Activated T-helper 1 cell treated with anti-CD3 and anti-CD28 coated beads, Interleukin-12 subunit alpha, Interleukin-12 subunit beta, Interleukin-2, Interleukin-4 antibody, amounts not matched to agents 30 ng/mL and 10 ng/mL and 1 ng/mL, durations not matched to agents 14 hours and 24 hours and 36 hours (primary cell): Measurements from ENCODE around the gene RAB1A. TPM values are rescaled to one million over a fixed set of nuclear protein-coding genes. Genes with fewer than 3 reads are reported as not detected.
A peak's percentile ranks its signal among the peaks of the same experiment; 100 is the strongest.
"Not testable (repeated sequence)": the region's sequence is repeated elsewhere in the genome, so short reads cannot be mapped to it uniquely, and the experiment has no call there.

ENCODE experiments used
- DNase-seq: peaks from one replicate; pipeline ENCODE4 v3.0.0; 2021; ENCODE audit warnings: low spot score
- H3K27ac Mint-ChIP-seq: one replicate; pipeline ENCODE4 v1.8.0; 2021; ENCODE audit warnings: mild to moderate bottlenecking, mixed read lengths
- H3K27me3 Mint-ChIP-seq: one replicate; pipeline ENCODE4 v1.8.0; 2022; ENCODE audit warnings: mild to moderate bottlenecking, moderate library complexity, mixed read lengths; ENCODE audit not compliant: insufficient read depth
- H3K36me3 Mint-ChIP-seq: one replicate; pipeline ENCODE4 v1.8.0; 2021; ENCODE audit warnings: low read depth, mixed read lengths
- H3K4me1 Mint-ChIP-seq: one replicate; pipeline ENCODE4 v1.8.0; 2021; ENCODE audit warnings: low read depth, mixed read lengths
- H3K4me3 Mint-ChIP-seq: one replicate; pipeline ENCODE4 v1.8.0; 2021; ENCODE audit warnings: mild to moderate bottlenecking, moderate library complexity, mixed read lengths
- H3K9me3 Mint-ChIP-seq: one replicate; pipeline ENCODE4 v1.8.0; 2021; ENCODE audit warnings: mixed read lengths
- intact Hi-C: fragments of 100-400 bp; cut with micrococcal nuclease; formaldehyde crosslinking; loops from one replicate; pipeline ENCODE4 v1.15.1; 2024
- total RNA-seq: library from RNA; stranded (reverse); gene quantifications from 2 replicates; pipeline ENCODE4 v1.2.3, GENCODE V29; 2022

RAB1A gene
- 73.4 and 81.6 TPM in 2 replicates for total RNA-seq

GRCh38 chr2:65129826-65130663, at the start of gene RAB1A:
TSS of gene RAB1A (minus strand) at chr2:65130106. CDS start at chr2:65129915, 191 bp downstream.
- Mint-ChIP-seq H3K27ac (peak within 1 kb of the TSS; percentile 99), H3K36me3 (peaks cover 5% of the 10 kb centered on the region)
- intact Hi-C loops: loop anchor here (1.0 to 10.0 kb wide), 11 partner anchors 66 to 1542 kb away; partner anchors contain the start of genes ACTR2, AFTPH, MDH1 and SLC1A4

GRCh38 chr2:65177751-65178442, 48.0 kb upstream of the RAB1A start:
- no peaks in the 10 kb centered on the region for H3K36me3 Mint-ChIP-seq
- H3K27me3 Mint-ChIP-seq: peaks cover 8% of the 10 kb centered on the region
- intact Hi-C loops: no loop called here
- DNase-seq: no peak
- no peaks in the 10 kb centered on the region for H3K9me3 Mint-ChIP-seq
- H3K4me1 Mint-ChIP-seq: no peaks in the 10 kb centered on the region
- H3K4me3 Mint-ChIP-seq: no peak overlapping the region
- no peak overlapping the region for H3K27ac Mint-ChIP-seq

More at GRCh38 chr2:65129826-65130663, at the start of gene RAB1A:
- peak; percentile 98 for DNase-seq
- Mint-ChIP-seq H3K4me1 (peaks cover 30% of the 10 kb centered on the region), H3K27me3 (peaks cover 16% of the 10 kb centered on the region), H3K4me3 (peak within 1 kb of the TSS; percentile 98), H3K9me3 (no peaks in the 10 kb centered on the region)

GRCh38 chr2:65175894-65176530, 46.1 kb upstream of the RAB1A start:
- no peak for DNase-seq
- Mint-ChIP-seq H3K27me3 (peaks cover 6% of the 10 kb centered on the region), H3K4me3 (no peak overlapping the region), H3K9me3 (no peaks in the 10 kb centered on the region), H3K27ac (no peak overlapping the region), H3K4me1 (no peaks in the 10 kb centered on the region), H3K36me3 (no peaks in the 10 kb centered on the region)
- intact Hi-C loops: no loop called here

DNA sequence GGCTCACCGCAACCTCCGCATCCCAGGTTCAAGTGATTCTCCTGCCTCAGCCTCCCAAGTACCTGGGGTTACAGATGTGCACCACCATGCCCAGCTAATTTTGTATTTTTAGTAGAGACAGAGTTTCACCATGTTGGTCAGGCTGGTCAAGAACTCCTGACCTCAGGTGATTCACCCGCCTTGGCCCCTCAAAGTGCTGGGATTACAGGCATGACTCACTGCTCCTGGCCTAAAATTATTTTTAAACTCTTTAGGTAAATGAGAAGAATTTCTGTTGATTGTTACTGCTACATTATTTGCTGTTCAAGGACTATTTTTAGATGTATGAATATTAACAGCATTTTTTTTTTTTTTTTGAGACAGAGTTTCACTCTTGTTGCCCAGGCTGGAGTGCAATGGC, 44.1 kb upstream of the RAB1A start:
- H3K4me1 Mint-ChIP-seq, DNase-seq, H3K27ac Mint-ChIP-seq, H3K36me3 Mint-ChIP-seq, H3K9me3 Mint-ChIP-seq, H3K27me3 Mint-ChIP-seq, intact Hi-C loops, H3K4me3 Mint-ChIP-seq: not testable (repeated sequence)

DNA sequence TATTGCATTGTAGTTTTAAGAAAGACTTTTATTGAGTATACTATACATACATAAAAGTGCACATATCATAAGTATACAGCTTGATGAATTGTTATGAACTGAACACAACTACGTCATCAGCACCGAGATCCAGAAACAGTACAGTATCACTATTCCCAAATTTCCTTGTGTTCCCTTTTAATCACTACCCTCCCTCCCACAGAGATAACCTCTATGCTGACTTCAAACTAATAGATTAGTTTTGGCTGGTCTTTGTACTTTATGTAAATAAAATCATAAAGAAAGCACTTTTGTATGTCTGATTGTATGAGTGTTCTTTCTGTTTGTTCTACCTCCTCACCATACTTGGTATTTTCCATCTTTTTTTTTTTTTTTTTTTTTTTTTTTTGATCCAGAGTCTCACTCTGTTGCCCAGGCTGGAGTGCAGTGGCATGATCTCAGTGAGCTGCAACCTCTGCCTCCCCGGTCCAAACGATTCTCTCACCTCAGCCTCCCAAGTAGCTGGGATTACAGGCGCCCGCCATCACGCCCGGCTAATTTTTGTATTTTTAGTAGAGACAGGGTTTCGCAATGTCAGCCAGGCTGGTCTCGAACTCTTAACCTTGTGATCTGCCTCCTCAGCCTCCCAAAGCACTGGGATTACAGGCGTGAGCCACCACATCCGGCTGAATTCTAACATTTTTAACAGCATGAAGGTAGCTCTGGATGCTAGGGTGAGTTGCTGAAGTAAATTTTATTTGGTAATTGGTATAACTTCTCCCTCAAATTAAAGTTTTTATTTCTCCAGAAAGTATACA, 43.3 kb upstream of the RAB1A start:
- Mint-ChIP-seq H3K27me3 (no peaks in the 10 kb centered on the region), H3K27ac (no peak overlapping the region), H3K36me3 (no peaks in the 10 kb centered on the region), H3K4me1 (no peaks in the 10 kb centered on the region), H3K4me3 (no peak overlapping the region), H3K9me3 (no peaks in the 10 kb centered on the region)
- intact Hi-C loops: no loop called here
- no peak for DNase-seq

DNA sequence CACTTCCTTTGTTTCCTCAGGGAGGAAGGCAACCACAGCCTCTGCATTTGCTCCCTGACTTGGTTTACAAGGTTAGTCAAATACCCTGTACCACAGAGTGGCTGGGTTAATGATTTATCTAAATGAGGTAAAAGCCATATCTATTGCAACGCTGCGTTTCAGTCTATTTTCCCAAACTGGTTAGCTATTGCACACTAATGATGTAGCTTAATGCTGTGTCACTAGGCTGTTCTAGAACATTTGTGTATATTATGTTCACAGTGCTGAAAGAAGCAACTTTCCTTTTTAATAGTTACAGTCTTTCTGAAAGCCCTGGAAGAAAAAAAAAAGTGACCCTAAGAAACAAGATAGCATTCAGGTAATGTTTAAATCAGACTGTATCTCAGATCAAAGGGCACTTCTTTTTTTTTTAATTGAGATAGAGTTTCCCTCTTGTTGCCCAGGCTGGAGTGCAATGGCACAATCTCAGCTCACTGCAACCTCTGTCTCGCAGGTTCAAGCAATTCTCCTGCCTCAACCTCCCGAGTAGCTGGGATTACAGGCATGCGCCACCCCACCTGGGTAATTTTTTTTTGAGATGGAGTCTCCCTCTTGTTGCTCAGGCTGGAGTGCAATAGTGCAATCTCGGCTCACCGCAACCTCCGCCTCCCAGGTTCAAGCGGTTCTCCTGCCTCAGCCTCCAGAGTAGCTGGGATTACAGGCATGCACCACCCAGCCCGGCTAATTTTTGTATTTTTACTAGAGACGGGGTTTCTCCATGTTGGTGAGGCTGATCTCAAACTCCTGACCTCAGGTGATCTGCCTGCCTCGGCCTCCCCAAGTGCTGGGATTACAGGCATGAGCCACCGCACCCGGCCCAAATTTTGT, 40.9 kb upstream of the RAB1A start:
- H3K27ac Mint-ChIP-seq, H3K36me3 Mint-ChIP-seq, H3K9me3 Mint-ChIP-seq, H3K27me3 Mint-ChIP-seq, H3K4me1 Mint-ChIP-seq, intact Hi-C loops, H3K4me3 Mint-ChIP-seq, DNase-seq: not testable (repeated sequence)

GRCh38 chr2:65169760-65170136, 39.8 kb upstream of the RAB1A start:
- H3K4me1 Mint-ChIP-seq: no peaks in the 10 kb centered on the region
- no peaks in the 10 kb centered on the region for H3K9me3 Mint-ChIP-seq
- H3K4me3 Mint-ChIP-seq: no peak overlapping the region
- H3K27me3 Mint-ChIP-seq: no peaks in the 10 kb centered on the region
- H3K36me3 Mint-ChIP-seq: no peaks in the 10 kb centered on the region
- DNase-seq: no peak
- intact Hi-C loops: loop anchor here (1.0 kb wide), 1 partner anchor 105 kb away; no protein-coding TSS in a partner anchor
- H3K27ac Mint-ChIP-seq: no peak overlapping the region

- H3K4me1 Mint-ChIP-seq: peaks cover 10% of the 10 kb centered on the region
- no peak overlapping the region for H3K27ac Mint-ChIP-seq
- no peaks in the 10 kb centered on the region for H3K27me3 Mint-ChIP-seq
- H3K9me3 Mint-ChIP-seq: no peaks in the 10 kb centered on the region
- no peak overlapping the region for H3K4me3 Mint-ChIP-seq
- no peaks in the 10 kb centered on the region for H3K36me3 Mint-ChIP-seq
- intact Hi-C loops: no loop called here
- no peak for DNase-seq
These were observed 35.7 kb upstream of the RAB1A start for GRCh38 chr2:65165558-65165957.

GRCh38 chr2:65164426-65164891, 34.6 kb upstream of the RAB1A start:
- H3K9me3 Mint-ChIP-seq: no peaks in the 10 kb centered on the region
- H3K4me3 Mint-ChIP-seq: no peak overlapping the region

DNA sequence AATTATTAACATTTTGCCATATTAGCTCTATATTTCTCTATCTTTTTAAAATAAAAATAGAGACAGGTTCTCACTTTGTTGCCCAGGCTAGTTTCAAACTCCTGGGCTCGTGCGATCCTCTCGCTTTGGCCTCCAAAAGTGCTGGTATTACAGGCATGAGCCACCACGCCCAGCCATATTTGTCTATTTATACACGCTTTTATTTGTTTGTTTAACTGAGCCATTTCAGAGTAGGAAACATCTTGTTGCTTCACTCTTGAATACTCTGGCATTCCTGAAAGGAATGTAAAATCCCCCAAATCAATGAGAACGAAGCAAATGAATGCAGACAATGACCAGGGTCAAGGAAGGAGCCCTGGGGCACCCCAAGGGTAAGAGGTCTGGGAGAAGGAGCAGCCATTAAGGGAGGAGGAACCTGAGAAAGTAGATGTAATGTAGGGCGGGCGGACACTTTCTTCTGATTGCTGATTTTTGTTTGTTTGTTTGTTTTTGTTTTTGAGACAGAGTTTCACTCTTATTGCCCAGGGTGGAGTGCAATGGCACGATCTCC, 31.7 kb upstream of the RAB1A start:
- Mint-ChIP-seq H3K36me3 (no peaks in the 10 kb centered on the region), H3K4me3 (no peak overlapping the region), H3K4me1 (peaks cover 19% of the 10 kb centered on the region), H3K9me3 (no peaks in the 10 kb centered on the region), H3K27ac (no peak overlapping the region), H3K27me3 (no peaks in the 10 kb centered on the region)
- no peak for DNase-seq
- intact Hi-C loops: no loop called here

More at GRCh38 chr2:65164426-65164891, 34.6 kb upstream of the RAB1A start:
- H3K27ac Mint-ChIP-seq: no peak overlapping the region
- H3K4me1 Mint-ChIP-seq: peaks cover 18% of the 10 kb centered on the region
- no peak for DNase-seq
- intact Hi-C loops: no loop called here
- H3K27me3 Mint-ChIP-seq: no peaks in the 10 kb centered on the region
- no peaks in the 10 kb centered on the region for H3K36me3 Mint-ChIP-seq

GRCh38 chr2:65159906-65160305, 30.0 kb upstream of the RAB1A start:
- Mint-ChIP-seq H3K4me1 (peaks cover 19% of the 10 kb centered on the region), H3K27me3 (peaks cover 3% of the 10 kb centered on the region), H3K9me3 (no peaks in the 10 kb centered on the region), H3K4me3 (peak overlapping the region; percentile 3), H3K36me3 (no peaks in the 10 kb centered on the region), H3K27ac (peak overlapping the region; percentile 2)
- intact Hi-C loops: no loop called here
- DNase-seq: no peak
